Spinal cord (tissue), 10 donors: ENCODE data around the gene LCE3E. TPM values are rescaled to one million over a fixed set of nuclear protein-coding genes. Genes with fewer than 3 reads are reported as not detected.

ENCODE experiments used
- DNase-seq, 6 donors: peaks; one replicate each; pipeline versions ENCODE4 v3.0.0 to v3.0.0-alpha.2; 2013 to 2015; ENCODE audit warnings: low spot score in 6 of 6, low read depth in 4 of 6
- H3K27ac ChIP-seq: one replicate; pipeline ENCODE4 v1.5.1; 2013; ENCODE audit warnings: low read depth, low read length, control low read depth
- H3K27me3 ChIP-seq: one replicate; pipeline ENCODE4 v1.6.1; 2013; ENCODE audit warnings: low read length; ENCODE audit not compliant: control insufficient read depth, insufficient read depth
- H3K36me3 ChIP-seq: one replicate; pipeline ENCODE4 v1.6.1; 2013; ENCODE audit warnings: low read length; ENCODE audit not compliant: control insufficient read depth, insufficient read depth
- H3K4me1 ChIP-seq: one replicate; pipeline ENCODE4 v1.6.1; 2013; ENCODE audit warnings: low read length; ENCODE audit not compliant: control insufficient read depth, insufficient read depth
- H3K4me3 ChIP-seq: one replicate; pipeline ENCODE4 v1.5.1; 2013; ENCODE audit warnings: low read depth, low read length, control low read depth
- H3K9me3 ChIP-seq: one replicate; pipeline ENCODE4 v1.6.1; 2013; ENCODE audit warnings: low read length; ENCODE audit not compliant: control insufficient read depth, insufficient read depth
- WGBS: methylation state at CpG from one replicate; pipeline ENCODE4 v1.1.5; 2013; ENCODE audit warnings: missing lambda C conversion rate; ENCODE audit not compliant: insufficient coverage; 5-methylcytosine and 5-hydroxymethylcytosine counted together
- polyA plus RNA-seq, 2 donors: library from polyadenylated mRNA; unstranded; fragments of 120-200 nt; gene quantifications; one replicate each; pipeline ENCODE4 v1.2.1, GENCODE V29; 2013; ENCODE audit not compliant: insufficient read length in 2 of 2
- small RNA-seq: library from RNA; depleted of rRNA; stranded (forward); fragments of <200 nt; gene quantifications from one replicate; pipeline ENCODE3, GENCODE V24; 2014; ENCODE audit warnings: low replicate concordance
- total RNA-seq, 2 donors: library from RNA; depleted of rRNA in 1 of 2; stranded (reverse); fragments of 120-200 nt in 1 of 2; fragments of >200 nt in 1 of 2; gene quantifications; one replicate each; pipeline versions ENCODE4 v1.2.3 to v1.2.4, GENCODE V29; 2013 to 2014
- donor health status: healthy.

Gene LCE3E
- total and polyA plus RNA-seq, 4 donors, result not detected

DNA sequence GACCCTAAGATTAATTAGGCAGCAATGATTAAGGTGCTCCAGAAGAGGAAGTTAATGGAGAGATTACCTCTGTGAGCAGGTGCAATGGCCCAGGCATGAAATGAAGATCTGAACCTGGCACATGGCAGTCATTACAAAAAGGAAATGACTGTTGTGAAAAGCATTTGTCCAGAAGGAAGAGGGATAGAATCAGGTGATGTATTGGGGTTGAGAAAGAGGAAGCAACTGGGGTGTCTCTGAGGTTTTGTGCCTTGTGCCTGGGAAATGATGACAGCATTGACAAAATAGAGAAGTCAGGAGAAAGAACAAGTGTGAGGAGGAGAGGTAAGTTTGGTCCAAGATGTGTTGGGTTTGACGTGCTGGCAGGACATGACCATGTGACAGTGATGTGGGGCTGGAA is 46.7 kb downstream of the LCE3E start:
- no peak overlapping the region for H3K27ac ChIP-seq
- WGBS, result no CpG with 5 or more reads among the region's 1 CpG

GRCh38 chr1:152517237-152517811 is 49.3 kb downstream of the LCE3E start:
- Histone ChIP-seq H3K4me1 (peaks cover 9% of the 10 kb centered on the region), H3K4me3 (no peak overlapping the region), H3K36me3 (no peaks in the 10 kb centered on the region), H3K27ac (no peak overlapping the region), H3K9me3 (no peaks in the 10 kb centered on the region), H3K27me3 (peaks cover 18% of the 10 kb centered on the region)
- WGBS, result 82% methylated on average over 7 of the region's 7 CpGs
- DNase-seq, result no peak

More for the DNA sequence above, 46.7 kb downstream of the LCE3E start:
- Histone ChIP-seq H3K4me1 (peaks cover 9% of the 10 kb centered on the region), H3K27me3 (peaks cover 9% of the 10 kb centered on the region), H3K4me3 (no peak overlapping the region), H3K9me3 (no peaks in the 10 kb centered on the region), H3K36me3 (no peaks in the 10 kb centered on the region)
- DNase-seq, result no peak

DNA sequence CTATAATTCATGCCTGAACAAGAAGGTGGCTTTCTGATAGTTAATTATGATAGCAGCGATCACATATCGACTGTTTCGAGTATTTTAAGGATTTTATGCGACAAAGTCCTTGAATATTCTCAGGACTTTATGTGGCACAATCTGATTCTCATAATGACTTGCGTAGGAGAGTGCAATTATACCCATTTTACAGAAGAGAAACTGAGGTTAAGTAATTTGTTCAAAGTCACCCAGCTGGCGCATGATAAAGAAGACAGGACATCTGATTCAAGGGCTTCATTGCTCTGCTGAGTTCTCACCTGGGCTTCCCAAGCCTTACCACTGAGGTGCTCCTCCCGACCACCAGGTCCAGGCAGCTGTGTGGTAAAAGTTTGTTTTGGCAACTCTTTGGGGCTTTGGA is 50.5 kb downstream of the LCE3E start:
- Histone ChIP-seq H3K36me3 (no peaks in the 10 kb centered on the region), H3K4me3 (no peak overlapping the region), H3K9me3 (no peaks in the 10 kb centered on the region), H3K27ac (no peak overlapping the region), H3K4me1 (peaks cover 9% of the 10 kb centered on the region), H3K27me3 (peaks cover 18% of the 10 kb centered on the region)
- WGBS, result no CpG with 5 or more reads among the region's 7 CpGs
- DNase-seq, result no peak

Small RNAs within 50 kb of the gene (small RNA-seq; reads per million reads assigned to genes)
- gene LCE3B, result not detected

Other genes with a start within 250 kb of the LCE3E start
- gene FLG, start 241.5 kb downstream of the LCE3E start, total RNA-seq, result under 1 TPM in 1 of 2 donors, not detected in 1; under 0.01 TPM
- gene FLG, start 241.5 kb downstream of the LCE3E start, polyA plus RNA-seq, result 1 to 10 TPM; 3.1 to 3.7 TPM
- gene FLG2, start 206.8 kb downstream of the LCE3E start, total RNA-seq, result not detected
- gene FLG2, start 206.8 kb downstream of the LCE3E start, polyA plus RNA-seq, result under 1 TPM; 0.03 to 0.11 TPM
- gene CRNN, start 152.5 kb downstream of the LCE3E start, total RNA-seq, result not detected
- gene CRNN, start 152.5 kb downstream of the LCE3E start, polyA plus RNA-seq, result not detected
- gene LCE5A, start 56.0 kb downstream of the LCE3E start, total RNA-seq, result not detected
- gene LCE5A, start 56.0 kb downstream of the LCE3E start, polyA plus RNA-seq, result under 1 TPM in 1 of 2 donors, not detected in 1; 0.20 TPM
- gene CRCT1, start 52.3 kb downstream of the LCE3E start, total RNA-seq, result not detected
- gene CRCT1, start 52.3 kb downstream of the LCE3E start, polyA plus RNA-seq, result not detected
- not detected for gene LCE3D, start 13.7 kb upstream of the LCE3E start, total RNA-seq
- gene LCE3D, start 13.7 kb upstream of the LCE3E start, polyA plus RNA-seq, result not detected
- gene LCE3C, start 33.5 kb upstream of the LCE3E start, total RNA-seq, result not detected
- not detected for gene LCE3C, start 33.5 kb upstream of the LCE3E start, polyA plus RNA-seq
- gene LCE3B, start 47.0 kb upstream of the LCE3E start, total RNA-seq, result not detected
- gene LCE3B, start 47.0 kb upstream of the LCE3E start, polyA plus RNA-seq, result not detected
- not detected for gene LCE3A, start 56.3 kb upstream of the LCE3E start, total RNA-seq
- not detected for gene LCE3A, start 56.3 kb upstream of the LCE3E start, polyA plus RNA-seq
- gene LCE2D, start 96.6 kb upstream of the LCE3E start, total RNA-seq, result not detected
- not detected for gene LCE2D, start 96.6 kb upstream of the LCE3E start, polyA plus RNA-seq
- not detected for gene LCE2C, start 108.5 kb upstream of the LCE3E start, total RNA-seq
- gene LCE2C, start 108.5 kb upstream of the LCE3E start, polyA plus RNA-seq, result not detected
- not detected for gene LCE2B, start 119.3 kb upstream of the LCE3E start, total RNA-seq
- not detected for gene LCE2B, start 119.3 kb upstream of the LCE3E start, polyA plus RNA-seq
- not detected for gene LCE2A, start 131.6 kb upstream of the LCE3E start, total RNA-seq
- not detected for gene LCE2A, start 131.6 kb upstream of the LCE3E start, polyA plus RNA-seq
- gene LCE4A, start 141.4 kb upstream of the LCE3E start, total RNA-seq, result not detected
- not detected for gene LCE4A, start 141.4 kb upstream of the LCE3E start, polyA plus RNA-seq
- not detected for gene KPRP, start 191.2 kb upstream of the LCE3E start, total RNA-seq
- gene KPRP, start 191.2 kb upstream of the LCE3E start, polyA plus RNA-seq, result not detected
- not detected for gene LCE1F, start 208.4 kb upstream of the LCE3E start, total RNA-seq
- gene LCE1F, start 208.4 kb upstream of the LCE3E start, polyA plus RNA-seq, result not detected
- gene LCE1E, start 219.5 kb upstream of the LCE3E start, total RNA-seq, result not detected
- gene LCE1E, start 219.5 kb upstream of the LCE3E start, polyA plus RNA-seq, result not detected
- gene LCE1D, start 229.9 kb upstream of the LCE3E start, total RNA-seq, result not detected
- gene LCE1D, start 229.9 kb upstream of the LCE3E start, polyA plus RNA-seq, result under 1 TPM in 1 of 2 donors, not detected in 1; 0.39 TPM
- gene LCE1C, start 239.9 kb upstream of the LCE3E start, total RNA-seq, result not detected
- gene LCE1C, start 239.9 kb upstream of the LCE3E start, polyA plus RNA-seq, result not detected
- gene LCE1B, start 245.2 kb upstream of the LCE3E start, total RNA-seq, result not detected
- not detected for gene LCE1B, start 245.2 kb upstream of the LCE3E start, polyA plus RNA-seq